Measurements from ENCODE around the gene SLC41A2. TPM values are rescaled to one million over a fixed set of nuclear protein-coding genes. Genes with fewer than 3 reads are reported as not detected.
A peak's percentile ranks its signal among the peaks of the same experiment; 100 is the strongest.

Gene SLC41A2
- total RNA-seq, 4 donors from 2014 or later = 10.3 to 52.6 (median 23.9) TPM

GRCh38 chr12:104960464-104960863 lies 2.4 kb upstream of the SLC41A2 start:
- TF ChIP-seq POLR2A (IDR thresholded peaks at IDR 0.05) (no peak), CTCF (IDR thresholded peaks at IDR 0.05) (no peak)
- Histone ChIP-seq H3K27ac (no peak overlapping the region), H3K27me3 (no peaks in the 10 kb centered on the region)

GRCh38 chr12:104959335-104959841 lies 1.3 kb upstream of the SLC41A2 start:
- Histone ChIP-seq H3K4me3 (peak overlapping the region in 1 of 2 donors; percentile 94), H3K27ac (peak overlapping the region in 1 of 2 donors; percentile 94), H3K27me3 (no peaks in the 10 kb centered on the region), H3K9me3 (no peaks in the 10 kb centered on the region), H3K4me1 (peaks cover 0 to 3% of the 10 kb centered on the region in 2 donors), H3K36me3 (no peaks in the 10 kb centered on the region)
- intact Hi-C loops (cut with DNase I; ENCODE audit: low total_unique reads) = no loop called here
- TF ChIP-seq POLR2A (IDR thresholded peaks at IDR 0.05) = no peak
- TF ChIP-seq CTCF (IDR thresholded peaks at IDR 0.05) = no peak
- DNase-seq = no peak

More at GRCh38 chr12:104960464-104960863, 2.4 kb upstream of the SLC41A2 start:
- Histone ChIP-seq H3K4me3 (no peak overlapping the region), H3K36me3 (no peaks in the 10 kb centered on the region), H3K9me3 (no peaks in the 10 kb centered on the region), H3K4me1 (peaks cover 0 to 3% of the 10 kb centered on the region in 2 donors)
- intact Hi-C loops (cut with DNase I; ENCODE audit: low total_unique reads) = no loop called here
- DNase-seq = no peak

GRCh38 chr12:104958805-104959334 lies 780 bp upstream of the SLC41A2 start:
- intact Hi-C loops (cut with DNase I; ENCODE audit: low total_unique reads) = no loop called here
- peak overlapping the region; percentile 80 to 94 for H3K27ac ChIP-seq
- peak overlapping the region; percentile 66 to 94 for H3K4me3 ChIP-seq
- H3K36me3 ChIP-seq = no peaks in the 10 kb centered on the region
- DNase-seq = no peak
- no peak for TF ChIP-seq CTCF (IDR thresholded peaks at IDR 0.05)
- TF ChIP-seq POLR2A (IDR thresholded peaks at IDR 0.05) = no peak
- peaks cover 0 to 3% of the 10 kb centered on the region in 2 donors for H3K4me1 ChIP-seq
- no peaks in the 10 kb centered on the region for H3K27me3 ChIP-seq
- H3K9me3 ChIP-seq = no peaks in the 10 kb centered on the region

GRCh38 chr12:104957719-104958000 lies 430 bp downstream of the SLC41A2 start:
- peaks cover 0 to 3% of the 10 kb centered on the region in 2 donors for H3K4me1 ChIP-seq
- intact Hi-C loops (cut with DNase I; ENCODE audit: low total_unique reads) = no loop called here
- no peaks in the 10 kb centered on the region for H3K27me3 ChIP-seq
- peak overlapping the region; percentile 80 to 94 for H3K27ac ChIP-seq
- DNase-seq = no peak
- no peaks in the 10 kb centered on the region for H3K9me3 ChIP-seq
- peak overlapping the region; percentile 66 to 94 for H3K4me3 ChIP-seq
- TF ChIP-seq POLR2A (IDR thresholded peaks at IDR 0.05) (no peak), CTCF (IDR thresholded peaks at IDR 0.05) (no peak)
- H3K36me3 ChIP-seq = no peaks in the 10 kb centered on the region

GRCh38 chr12:104956870-104957718 lies 996 bp downstream of the SLC41A2 start:
- intact Hi-C loops (cut with DNase I; ENCODE audit: low total_unique reads) = no loop called here

More at GRCh38 chr12:104956870-104957718, 996 bp downstream of the SLC41A2 start:
- TF ChIP-seq POLR2A (IDR thresholded peaks at IDR 0.05) = no peak
- TF ChIP-seq CTCF (IDR thresholded peaks at IDR 0.05) = no peak
- Histone ChIP-seq H3K36me3 (no peaks in the 10 kb centered on the region), H3K27ac (peak overlapping the region; percentile 80 to 94), H3K4me1 (peaks cover 0 to 3% of the 10 kb centered on the region in 2 donors), H3K4me3 (peak overlapping the region; percentile 66 to 94), H3K9me3 (no peaks in the 10 kb centered on the region), H3K27me3 (no peaks in the 10 kb centered on the region)
- no peak for DNase-seq
